ENCODE data around the gene KLHL35.

The KLHL35 gene

DNA sequence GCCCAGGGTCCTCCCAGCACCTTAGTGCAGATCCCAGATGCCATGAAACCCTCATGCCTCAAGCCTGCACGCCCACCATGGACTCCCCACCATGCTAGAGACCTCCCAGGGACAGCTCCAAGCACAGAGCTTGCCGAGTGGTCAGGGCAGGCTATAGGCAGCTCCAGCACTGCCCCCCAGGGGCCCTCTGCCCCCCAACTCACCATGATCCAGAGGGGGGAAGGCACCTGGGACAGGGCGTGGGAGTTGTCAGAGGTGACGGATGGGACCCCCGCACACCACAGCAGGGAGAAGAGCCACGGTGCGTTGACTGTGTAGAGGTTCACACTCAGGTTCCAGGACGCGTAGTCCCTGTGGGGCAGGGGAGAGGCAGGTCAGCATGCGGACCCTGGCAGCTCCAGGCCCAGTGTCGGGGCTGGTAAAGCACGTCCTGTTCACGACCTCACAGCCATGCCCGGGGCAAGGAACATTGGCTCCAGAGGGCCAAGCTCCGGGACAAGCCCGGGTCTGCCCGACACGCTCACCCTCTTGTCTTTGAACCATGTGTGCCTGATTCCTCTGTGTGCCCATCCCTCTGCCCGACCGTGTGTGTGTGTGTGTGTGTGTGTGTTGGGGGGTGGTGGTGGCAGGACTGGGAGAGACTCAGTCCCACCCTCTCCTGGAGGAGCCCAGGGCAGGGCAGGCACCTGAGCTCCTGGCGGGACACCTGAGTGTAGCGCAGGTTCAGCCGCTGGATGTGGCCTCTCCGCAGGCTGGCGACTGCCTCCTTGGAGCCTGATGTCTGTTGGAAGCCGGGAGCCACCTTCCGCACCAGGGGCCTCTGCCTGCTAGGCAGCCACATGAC is 8.2 kb upstream of the KLHL35 start:
- DNase-seq: no peak

GRCh38 chr11:75439495-75440120 is 6.6 kb upstream of the KLHL35 start:
- DNase-seq: no peak

- DNase-seq: no peak
Observed at GRCh38 chr11:75439026-75439425, 6.0 kb upstream of the KLHL35 start.

GRCh38 chr11:75437966-75438659 is 5.1 kb upstream of the KLHL35 start:
- no peak for DNase-seq

GRCh38 chr11:75436806-75437205 is 3.8 kb upstream of the KLHL35 start:
- DNase-seq: no peak

DNA sequence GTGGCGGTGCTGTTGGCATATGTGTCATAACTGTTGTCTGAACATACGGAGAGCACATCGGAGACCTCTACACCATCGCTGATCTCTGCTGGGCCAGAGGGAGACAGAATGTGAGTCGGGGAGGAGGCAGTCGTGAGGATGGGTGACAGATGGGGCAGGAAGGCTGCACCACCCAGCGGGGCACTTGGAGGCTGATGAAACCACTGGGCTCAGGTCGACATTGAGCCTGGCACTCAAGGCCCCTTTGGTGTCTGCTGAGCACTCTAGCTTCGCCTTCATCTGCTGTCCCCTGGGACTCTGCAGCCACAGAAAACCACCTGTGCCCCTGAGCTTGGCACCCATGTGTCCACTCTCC is 2.5 kb upstream of the KLHL35 start:
- DNase-seq: no peak

- DNase-seq: no peak
Observed at GRCh38 chr11:75434886-75435570, 2.0 kb upstream of the KLHL35 start.

GRCh38 chr11:75434051-75434450 is 1.0 kb upstream of the KLHL35 start:
- no peak for DNase-seq

- no peak for DNase-seq
Observed at GRCh38 chr11:75433443-75433842, 440 bp upstream of the KLHL35 start.

- no peak for DNase-seq
Observed at GRCh38 chr11:75431533-75432525, 1.2 kb downstream of the KLHL35 start.

- no peak for DNase-seq
Observed at GRCh38 chr11:75430714-75431532, 2.1 kb downstream of the KLHL35 start.

- no peak for DNase-seq
Observed at GRCh38 chr11:75429902-75430713, 2.9 kb downstream of the KLHL35 start.

DNA sequence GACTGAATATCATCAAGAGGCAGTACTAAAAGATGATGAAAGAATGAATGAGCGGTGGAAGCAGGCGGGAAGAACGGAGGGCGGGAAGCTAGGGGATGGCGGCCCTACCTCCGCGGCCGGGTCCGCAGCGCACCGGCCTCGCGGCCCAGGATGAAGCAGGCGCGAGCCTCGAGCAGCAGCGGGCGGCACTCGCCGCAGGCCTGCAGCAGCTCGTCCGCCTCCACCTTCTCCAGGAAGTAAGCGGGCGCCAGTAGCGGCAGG is 3.4 kb downstream of the KLHL35 start:
- no peak for DNase-seq

DNA sequence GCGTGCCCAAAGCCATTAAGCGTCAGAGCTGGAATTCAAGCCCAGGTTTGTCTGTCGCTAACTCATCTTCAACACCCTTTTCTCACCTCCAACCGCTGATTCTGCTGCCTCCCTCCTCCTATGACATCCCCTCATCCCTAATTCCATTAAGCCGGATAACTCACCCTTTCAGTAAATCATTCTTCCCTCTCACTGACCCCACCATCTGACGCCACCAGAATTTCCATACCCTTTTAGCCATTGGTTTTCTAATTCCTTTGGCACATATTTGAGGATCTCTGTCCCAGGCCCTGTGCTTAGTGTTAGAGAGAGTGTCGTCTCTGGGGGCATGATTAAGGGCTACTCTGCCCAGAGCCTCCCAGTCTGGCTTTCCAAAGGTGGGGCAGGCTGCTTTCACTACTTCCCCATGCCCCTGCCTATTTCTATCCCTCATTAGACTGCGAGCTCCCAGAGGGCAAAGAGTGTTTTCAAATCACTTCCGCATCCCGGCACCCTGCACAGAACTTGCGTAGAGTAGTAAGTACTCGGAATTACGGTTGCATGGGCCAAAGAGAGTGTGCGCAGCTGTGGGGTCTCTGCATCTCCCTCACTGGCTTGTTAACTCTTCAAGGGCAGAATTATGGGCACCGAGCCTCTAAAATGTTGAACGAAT is 3.9 kb downstream of the KLHL35 start:
- no peak for DNase-seq

GRCh38 chr11:75428281-75428724 is 4.7 kb downstream of the KLHL35 start:
- DNase-seq: no peak

DNA sequence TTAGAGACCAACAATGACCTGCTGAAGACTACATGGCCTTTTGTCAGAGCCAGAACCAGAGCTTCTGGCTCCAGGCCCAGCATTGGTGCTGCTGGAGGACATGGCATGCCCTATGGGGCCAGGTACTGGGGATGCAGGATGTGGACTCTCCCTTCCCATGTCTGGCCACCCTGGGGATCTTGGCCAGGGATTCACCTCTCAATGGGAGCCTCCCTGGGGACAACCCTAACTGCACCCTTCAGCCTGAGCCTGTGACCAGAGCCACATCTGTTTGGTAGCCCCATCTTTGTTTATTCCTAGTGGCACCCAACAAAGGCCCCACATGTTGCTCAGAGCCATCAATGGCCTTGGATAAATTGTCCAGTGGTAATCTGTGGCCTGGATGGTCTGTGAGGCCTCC is 5.8 kb downstream of the KLHL35 start:
- DNase-seq: no peak

DNA sequence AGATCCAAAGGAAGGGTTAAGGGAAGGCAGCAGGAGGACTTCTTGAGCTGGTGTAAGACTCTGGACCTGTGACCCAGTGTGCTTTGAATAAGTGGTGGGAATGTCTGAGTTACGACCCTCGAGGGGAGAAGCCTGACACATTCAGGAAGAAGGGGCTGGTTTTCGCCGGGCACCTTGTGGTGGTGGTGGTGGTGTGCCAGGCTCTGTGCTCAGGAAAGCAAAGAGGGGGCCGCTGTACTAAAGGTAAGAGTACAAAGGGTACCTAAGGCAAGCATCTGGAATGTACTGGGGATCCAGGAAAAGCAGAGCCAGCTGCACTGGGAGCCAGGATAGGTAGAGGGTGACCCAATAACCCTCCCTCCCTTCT is 6.3 kb downstream of the KLHL35 start:
- no peak for DNase-seq

DNA sequence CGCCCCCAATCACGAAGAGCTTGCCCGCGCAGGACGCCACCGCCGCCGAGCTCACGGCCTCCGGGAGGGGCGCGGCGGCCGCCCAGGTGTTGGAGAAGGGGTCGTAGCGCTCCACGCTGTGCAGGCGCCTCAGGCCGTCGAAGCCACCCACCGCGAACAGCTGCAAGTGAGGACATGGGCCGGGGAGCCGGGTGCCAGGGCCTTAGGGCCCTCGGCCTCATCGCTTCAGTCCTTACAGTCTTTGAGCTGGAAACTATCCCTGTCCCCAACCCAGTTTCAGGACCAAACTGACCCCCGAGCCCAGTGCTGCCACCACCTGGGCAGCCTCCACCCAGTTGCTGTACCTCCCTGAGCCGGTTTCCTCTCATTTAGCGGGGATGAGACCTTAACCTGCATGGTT is 7.6 kb downstream of the KLHL35 start:
- no peak for DNase-seq

DNA sequence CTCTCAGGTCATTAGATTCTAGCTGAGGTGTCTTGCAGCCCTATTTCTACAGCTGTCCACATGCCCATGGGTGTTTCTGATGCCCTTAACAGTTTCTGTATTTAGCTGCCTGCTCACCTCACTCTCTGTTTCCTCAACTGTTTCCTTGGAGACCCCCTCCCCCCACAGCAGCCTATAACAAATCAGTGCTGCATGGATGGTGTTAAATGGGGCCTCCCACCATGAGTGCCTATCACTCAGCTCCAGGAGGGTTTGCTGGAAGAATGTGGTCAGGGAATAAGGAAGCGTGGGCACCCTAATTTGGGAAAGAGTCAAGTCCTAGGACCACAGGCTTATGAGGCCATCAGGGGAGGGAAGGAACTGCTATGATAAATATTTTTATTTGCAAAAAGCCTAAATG is 8.6 kb downstream of the KLHL35 start:
- DNase-seq: no peak

DNA sequence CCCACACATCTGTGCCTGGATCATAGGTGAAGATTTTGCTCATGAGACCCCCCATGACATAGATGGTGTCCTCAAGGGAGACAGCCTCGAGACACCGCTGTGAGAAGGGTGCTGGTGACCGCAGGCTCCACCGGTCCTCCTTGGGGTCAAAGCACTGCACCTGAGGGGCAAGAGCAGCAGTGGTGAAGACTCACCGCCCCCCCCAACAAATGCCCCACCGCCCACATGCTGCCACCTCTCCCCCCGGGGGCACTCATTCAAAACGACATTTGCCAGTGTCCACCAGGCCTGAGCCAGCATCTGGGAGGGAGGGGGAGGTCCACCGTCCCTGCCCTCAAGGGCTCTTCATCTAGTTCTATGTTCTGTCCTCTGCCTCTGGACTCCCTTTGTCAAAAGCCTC is 9.3 kb downstream of the KLHL35 start:
- no peak for DNase-seq

Measured in NCI-H187 (cell line).